ENCODE results near the gene ADPGK. TPM values are rescaled to one million over a fixed set of nuclear protein-coding genes. Genes with fewer than 3 reads are reported as not detected.
A peak's percentile ranks its signal among the peaks of the same experiment; 100 is the strongest.

The ADPGK gene
- total and polyA plus RNA-seq, 2 donors from 2014 or later: 23.9 to 42.5 TPM

DNA sequence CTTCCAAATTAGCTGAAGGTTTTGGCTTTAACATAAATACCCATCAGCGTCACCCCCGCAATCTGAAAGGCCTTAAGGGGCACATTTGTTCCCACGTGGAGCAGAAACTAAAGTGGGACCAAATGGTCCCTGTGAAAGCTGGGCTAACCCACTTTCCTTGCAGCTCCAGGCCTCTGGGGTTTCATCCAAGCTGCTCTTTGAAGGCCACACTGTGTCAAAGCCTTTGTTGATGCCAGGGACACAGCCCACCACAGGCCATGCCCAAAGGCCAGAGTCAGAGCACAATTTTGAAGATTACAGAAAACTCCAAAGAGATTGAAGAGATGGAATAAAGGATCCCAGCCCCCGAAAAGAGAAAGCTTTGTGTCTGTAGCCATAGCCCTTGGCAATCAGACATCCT, 2.7 kb upstream of the ADPGK start:
- Histone ChIP-seq H3K27ac (ENCODE audit: low read depth in 2 of 2, low read length in 2 of 2) (no peak overlapping the region), H3K4me3 (ENCODE audit: low read length in 3 of 3) (no peak overlapping the region), H3K4me1 (ENCODE audit: control insufficient read depth in 2 of 3, insufficient read depth in 2 of 3, low read depth in 1 of 3, low read length in 3 of 3) (peaks cover 0 to 12% (median 4%) of the 10 kb centered on the region in 3 donors), H3K36me3 (ENCODE audit: control insufficient read depth in 2 of 3, insufficient read depth in 3 of 3, low read length in 3 of 3) (no peaks in the 10 kb centered on the region), H3K27me3 (ENCODE audit: control insufficient read depth, insufficient read depth, low read length) (no peaks in the 10 kb centered on the region), H3K9ac (ENCODE audit: low read length in 3 of 3) (no peak overlapping the region), H3K9me3 (ENCODE audit: control insufficient read depth in 2 of 3, insufficient read depth in 1 of 3, low read length in 3 of 3) (no peaks in the 10 kb centered on the region)
- intact Hi-C loops (cut with DNase I): no loop called here
- DNase-seq (no peak), FAIRE-seq (no peak)
- TF ChIP-seq, protein P1, sequence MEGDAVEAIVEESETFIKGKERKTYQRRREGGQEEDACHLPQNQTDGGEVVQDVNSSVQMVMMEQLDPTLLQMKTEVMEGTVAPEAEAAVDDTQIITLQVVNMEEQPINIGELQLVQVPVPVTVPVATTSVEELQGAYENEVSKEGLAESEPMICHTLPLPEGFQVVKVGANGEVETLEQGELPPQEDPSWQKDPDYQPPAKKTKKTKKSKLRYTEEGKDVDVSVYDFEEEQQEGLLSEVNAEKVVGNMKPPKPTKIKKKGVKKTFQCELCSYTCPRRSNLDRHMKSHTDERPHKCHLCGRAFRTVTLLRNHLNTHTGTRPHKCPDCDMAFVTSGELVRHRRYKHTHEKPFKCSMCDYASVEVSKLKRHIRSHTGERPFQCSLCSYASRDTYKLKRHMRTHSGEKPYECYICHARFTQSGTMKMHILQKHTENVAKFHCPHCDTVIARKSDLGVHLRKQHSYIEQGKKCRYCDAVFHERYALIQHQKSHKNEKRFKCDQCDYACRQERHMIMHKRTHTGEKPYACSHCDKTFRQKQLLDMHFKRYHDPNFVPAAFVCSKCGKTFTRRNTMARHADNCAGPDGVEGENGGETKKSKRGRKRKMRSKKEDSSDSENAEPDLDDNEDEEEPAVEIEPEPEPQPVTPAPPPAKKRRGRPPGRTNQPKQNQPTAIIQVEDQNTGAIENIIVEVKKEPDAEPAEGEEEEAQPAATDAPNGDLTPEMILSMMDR (IDR thresholded peaks at IDR 0.05; ENCODE audit: borderline replicate concordance, extremely low read depth, insufficient read depth): no peak

DNA sequence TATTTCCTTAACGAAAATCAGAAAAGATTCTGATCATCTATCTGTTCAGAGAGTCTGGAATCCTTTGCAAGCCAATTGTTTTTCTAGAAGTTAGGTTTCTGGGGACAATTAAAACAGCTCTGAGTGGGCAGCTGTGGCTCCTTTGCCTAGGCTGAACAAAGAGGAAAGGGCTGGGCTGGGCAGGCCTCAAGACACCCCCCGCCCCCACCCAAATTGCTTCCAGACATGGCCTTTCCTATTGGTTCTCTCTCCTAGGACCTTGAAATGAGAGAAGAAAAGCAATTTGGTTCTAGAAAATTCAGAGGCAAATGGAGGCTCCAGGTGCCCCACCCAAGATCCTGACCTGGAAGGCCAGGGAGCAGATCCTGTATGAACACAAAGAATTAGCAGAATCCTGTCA, 2.3 kb upstream of the ADPGK start:
- no peaks in the 10 kb centered on the region for H3K36me3 ChIP-seq (ENCODE audit: control insufficient read depth in 2 of 3, insufficient read depth in 3 of 3, low read length in 3 of 3)
- H3K4me3 ChIP-seq (ENCODE audit: low read length in 3 of 3): no peak overlapping the region
- H3K9me3 ChIP-seq (ENCODE audit: control insufficient read depth in 2 of 3, insufficient read depth in 1 of 3, low read length in 3 of 3): no peaks in the 10 kb centered on the region
- H3K9ac ChIP-seq (ENCODE audit: low read length in 3 of 3): no peak overlapping the region
- intact Hi-C loops (cut with DNase I): no loop called here
- TF ChIP-seq, protein P1 (IDR thresholded peaks at IDR 0.05; ENCODE audit: borderline replicate concordance, extremely low read depth, insufficient read depth): no peak
- FAIRE-seq (no peak), DNase-seq (no peak)
- H3K27me3 ChIP-seq (ENCODE audit: control insufficient read depth, insufficient read depth, low read length): no peaks in the 10 kb centered on the region
- no peak overlapping the region for H3K27ac ChIP-seq (ENCODE audit: low read depth in 2 of 2, low read length in 2 of 2)
- peaks cover 0 to 12% (median 4%) of the 10 kb centered on the region in 3 donors for H3K4me1 ChIP-seq (ENCODE audit: control insufficient read depth in 2 of 3, insufficient read depth in 2 of 3, low read depth in 1 of 3, low read length in 3 of 3)

DNA sequence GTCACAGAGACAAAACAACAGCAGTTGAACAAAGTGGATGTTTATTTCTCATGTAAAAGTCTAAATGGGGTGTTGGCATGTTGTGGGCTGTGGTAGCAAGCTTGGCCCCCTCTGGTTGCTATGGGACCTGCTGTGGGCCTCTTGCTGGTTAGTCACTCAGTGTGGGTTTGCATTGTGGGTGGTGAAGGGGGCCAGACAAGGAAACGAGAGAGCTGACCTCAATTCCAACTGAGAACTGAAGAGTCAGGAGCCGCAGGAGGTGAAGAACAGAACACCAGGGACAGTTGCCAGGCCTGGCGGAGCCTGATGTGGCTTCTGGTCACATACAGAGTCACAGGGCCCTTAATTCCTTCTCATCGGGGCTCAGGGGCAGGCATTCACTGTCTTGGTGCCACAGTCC, 1.9 kb upstream of the ADPGK start:
- Histone ChIP-seq H3K4me1 (ENCODE audit: control insufficient read depth in 2 of 3, insufficient read depth in 2 of 3, low read depth in 1 of 3, low read length in 3 of 3) (peaks cover 0 to 12% (median 4%) of the 10 kb centered on the region in 3 donors), H3K9ac (ENCODE audit: low read length in 3 of 3) (no peak overlapping the region), H3K9me3 (ENCODE audit: control insufficient read depth in 2 of 3, insufficient read depth in 1 of 3, low read length in 3 of 3) (no peaks in the 10 kb centered on the region), H3K27me3 (ENCODE audit: control insufficient read depth, insufficient read depth, low read length) (no peaks in the 10 kb centered on the region), H3K4me3 (ENCODE audit: low read length in 3 of 3) (no peak overlapping the region), H3K36me3 (ENCODE audit: control insufficient read depth in 2 of 3, insufficient read depth in 3 of 3, low read length in 3 of 3) (no peaks in the 10 kb centered on the region), H3K27ac (ENCODE audit: low read depth in 2 of 2, low read length in 2 of 2) (no peak overlapping the region)
- intact Hi-C loops (cut with DNase I): no loop called here
- no peak for FAIRE-seq
- TF ChIP-seq, protein P1 (IDR thresholded peaks at IDR 0.05; ENCODE audit: borderline replicate concordance, extremely low read depth, insufficient read depth): no peak
- no peak for DNase-seq

DNA sequence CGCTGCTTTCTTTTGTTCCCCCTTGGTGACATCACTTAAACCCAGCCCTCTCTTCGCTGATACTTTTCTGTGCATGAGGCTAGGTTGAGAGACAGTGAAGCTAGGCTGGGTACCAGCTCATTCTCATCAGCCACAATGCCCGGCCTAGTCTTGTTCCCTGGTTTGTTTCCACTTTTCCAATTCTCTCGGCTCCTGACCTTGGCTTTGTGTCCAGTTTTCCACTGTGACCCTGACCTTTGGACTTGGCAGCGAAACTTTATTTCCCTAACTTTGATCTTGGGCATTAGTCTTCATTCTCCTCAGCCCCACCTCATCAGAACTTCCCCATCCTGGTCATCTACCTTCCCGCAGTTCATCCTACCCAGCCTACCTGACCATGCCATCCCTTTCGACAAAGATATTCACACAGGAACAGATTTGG, 908 bp upstream of the ADPGK start:
- no peak for FAIRE-seq
- peak overlapping the region; percentile 74 to 97 (median 94) for H3K4me3 ChIP-seq (ENCODE audit: low read length in 3 of 3)

More for the DNA sequence above, 908 bp upstream of the ADPGK start:
- H3K36me3 ChIP-seq (ENCODE audit: control insufficient read depth in 2 of 3, insufficient read depth in 3 of 3, low read length in 3 of 3): no peaks in the 10 kb centered on the region
- no peak for DNase-seq
- H3K9me3 ChIP-seq (ENCODE audit: control insufficient read depth in 2 of 3, insufficient read depth in 1 of 3, low read length in 3 of 3): no peaks in the 10 kb centered on the region
- intact Hi-C loops (cut with DNase I): no loop called here
- H3K27ac ChIP-seq (ENCODE audit: low read depth in 2 of 2, low read length in 2 of 2): peak overlapping the region; percentile 87 to 94
- H3K4me1 ChIP-seq (ENCODE audit: control insufficient read depth in 2 of 3, insufficient read depth in 2 of 3, low read depth in 1 of 3, low read length in 3 of 3): peaks cover 0 to 12% (median 4%) of the 10 kb centered on the region in 3 donors
- H3K9ac ChIP-seq (ENCODE audit: low read length in 3 of 3): peak overlapping the region; percentile 57 to 92 (median 92)
- no peaks in the 10 kb centered on the region for H3K27me3 ChIP-seq (ENCODE audit: control insufficient read depth, insufficient read depth, low read length)
- TF ChIP-seq, protein P1 (IDR thresholded peaks at IDR 0.05; ENCODE audit: borderline replicate concordance, extremely low read depth, insufficient read depth): no peak

All from kidney (tissue), 14 donors.